ENCODE measurements around the gene RBFOX1. TPM values are rescaled to one million over a fixed set of nuclear protein-coding genes. Genes with fewer than 3 reads are reported as not detected.

RBFOX1 gene
- total RNA-seq, 1 experiment from 2014 or later, result not detected

DNA sequence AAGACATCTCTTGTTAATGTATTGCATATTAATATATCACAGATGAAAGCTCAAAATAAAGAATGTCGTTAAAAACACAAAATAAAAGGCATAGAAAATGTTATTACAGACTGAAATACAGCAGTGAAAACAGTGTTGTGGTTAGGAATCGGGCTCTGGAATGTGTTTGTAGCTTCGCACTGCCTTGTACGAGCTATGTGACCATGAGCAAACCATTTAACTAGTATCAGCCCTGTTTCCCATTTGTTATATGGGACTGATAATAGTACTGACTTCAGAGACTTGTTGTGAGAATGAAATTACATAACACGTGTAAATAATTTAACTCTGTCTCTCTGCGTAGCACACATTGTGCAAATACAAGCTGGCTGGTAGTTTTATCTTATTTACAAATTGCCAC is 648 bp upstream of the RBFOX1 start:
- H3K9me3 ChIP-seq (ENCODE audit: low read length), result no peaks in the 10 kb centered on the region
- no peak overlapping the region for H3K9ac ChIP-seq (ENCODE audit: low read length)
- H3K9me2 ChIP-seq (replicated peaks; ENCODE audit: low read length), result no peaks in the 10 kb centered on the region
- H3F3A ChIP-seq (ENCODE audit: low read length, unreplicated experiment), result no peaks in the 10 kb centered on the region
- CTCF ChIA-PET, result no interaction called here
- no peak overlapping the region for H3K27ac ChIP-seq (ENCODE audit: low read length)
- no peak overlapping the region for H3K4me3 ChIP-seq (ENCODE audit: low read length)
- BruUV-seq (replicated peaks), result no TSS peak
- H3K36me3 ChIP-seq (ENCODE audit: low read depth, low read length), result no peaks in the 10 kb centered on the region
- POLR2A ChIA-PET (ENCODE audit: unreplicated experiment), result no interaction called here
- TF ChIP-seq, protein P1, sequence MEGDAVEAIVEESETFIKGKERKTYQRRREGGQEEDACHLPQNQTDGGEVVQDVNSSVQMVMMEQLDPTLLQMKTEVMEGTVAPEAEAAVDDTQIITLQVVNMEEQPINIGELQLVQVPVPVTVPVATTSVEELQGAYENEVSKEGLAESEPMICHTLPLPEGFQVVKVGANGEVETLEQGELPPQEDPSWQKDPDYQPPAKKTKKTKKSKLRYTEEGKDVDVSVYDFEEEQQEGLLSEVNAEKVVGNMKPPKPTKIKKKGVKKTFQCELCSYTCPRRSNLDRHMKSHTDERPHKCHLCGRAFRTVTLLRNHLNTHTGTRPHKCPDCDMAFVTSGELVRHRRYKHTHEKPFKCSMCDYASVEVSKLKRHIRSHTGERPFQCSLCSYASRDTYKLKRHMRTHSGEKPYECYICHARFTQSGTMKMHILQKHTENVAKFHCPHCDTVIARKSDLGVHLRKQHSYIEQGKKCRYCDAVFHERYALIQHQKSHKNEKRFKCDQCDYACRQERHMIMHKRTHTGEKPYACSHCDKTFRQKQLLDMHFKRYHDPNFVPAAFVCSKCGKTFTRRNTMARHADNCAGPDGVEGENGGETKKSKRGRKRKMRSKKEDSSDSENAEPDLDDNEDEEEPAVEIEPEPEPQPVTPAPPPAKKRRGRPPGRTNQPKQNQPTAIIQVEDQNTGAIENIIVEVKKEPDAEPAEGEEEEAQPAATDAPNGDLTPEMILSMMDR (conservative IDR thresholded peaks at IDR 0.05; ENCODE audit: low read depth, low read length), result no peak
- TF ChIP-seq EZH2phosphoT487 (IDR thresholded peaks at IDR 0.05; ENCODE audit: borderline replicate concordance, low read length), result no peak
- TF ChIP-seq EZH2 (IDR thresholded peaks at IDR 0.05; ENCODE audit: low read length, unreplicated experiment), result no peak
- intact Hi-C loops (cut with micrococcal nuclease), result no loop called here
- H2AFZ ChIP-seq (ENCODE audit: low read length), result no peak overlapping the region
- DNase-seq, result no peak
- no peaks in the 10 kb centered on the region for H3K4me1 ChIP-seq (ENCODE audit: insufficient read depth, low read length)
- no peak for ATAC-seq
- H4K20me1 ChIP-seq (ENCODE audit: low read length), result no peaks in the 10 kb centered on the region
- H3K27me3 ChIP-seq (ENCODE audit: low read length), result no peaks in the 10 kb centered on the region
- H3K4me2 ChIP-seq (ENCODE audit: low read length), result no peak overlapping the region
- H3K79me2 ChIP-seq (ENCODE audit: low read length), result no peaks in the 10 kb centered on the region

DNA sequence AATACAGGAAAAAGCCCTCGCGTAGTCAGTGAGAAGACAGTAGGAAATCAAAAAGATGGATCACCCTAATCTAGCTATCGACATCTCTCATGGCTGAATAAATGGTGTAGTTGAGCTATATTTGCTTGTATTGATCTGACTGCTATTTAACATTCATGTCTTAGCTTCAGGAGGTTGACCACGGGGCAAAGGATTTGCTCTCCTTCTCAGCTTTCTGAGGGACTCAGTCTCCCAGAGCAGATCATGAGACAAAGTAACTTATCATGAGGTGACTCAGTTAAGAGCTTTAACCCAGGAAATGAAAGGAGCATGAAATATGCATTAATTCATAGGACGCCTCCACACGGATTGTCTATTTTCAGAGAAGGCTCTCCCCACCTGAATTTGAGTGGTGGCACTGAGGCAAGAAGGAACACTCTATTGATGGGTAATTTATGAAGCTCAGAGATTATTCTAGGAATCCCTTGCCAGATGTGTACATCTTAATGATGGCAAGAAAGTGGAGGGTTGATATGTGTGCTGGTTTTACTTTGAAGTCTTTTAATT is 608 bp downstream of the RBFOX1 start:
- no peak for TF ChIP-seq EZH2phosphoT487 (IDR thresholded peaks at IDR 0.05; ENCODE audit: borderline replicate concordance, low read length)
- TF ChIP-seq EZH2 (IDR thresholded peaks at IDR 0.05; ENCODE audit: low read length, unreplicated experiment), result no peak
- TF ChIP-seq, protein P1 (conservative IDR thresholded peaks at IDR 0.05; ENCODE audit: low read depth, low read length), result no peak
- intact Hi-C loops (cut with micrococcal nuclease), result no loop called here
- Histone ChIP-seq H2AFZ (ENCODE audit: low read length) (no peak overlapping the region), H3K36me3 (ENCODE audit: low read depth, low read length) (no peaks in the 10 kb centered on the region), H4K20me1 (ENCODE audit: low read length) (no peaks in the 10 kb centered on the region), H3K27ac (ENCODE audit: low read length) (no peak overlapping the region), H3K4me2 (ENCODE audit: low read length) (no peak overlapping the region), H3K9ac (ENCODE audit: low read length) (no peak overlapping the region), H3K4me3 (ENCODE audit: low read length) (no peak overlapping the region), H3K9me3 (ENCODE audit: low read length) (no peaks in the 10 kb centered on the region), H3K27me3 (ENCODE audit: low read length) (no peaks in the 10 kb centered on the region), H3K9me2 (replicated peaks; ENCODE audit: low read length) (no peaks in the 10 kb centered on the region), H3F3A (ENCODE audit: low read length, unreplicated experiment) (no peaks in the 10 kb centered on the region), H3K79me2 (ENCODE audit: low read length) (no peaks in the 10 kb centered on the region), H3K4me1 (ENCODE audit: insufficient read depth, low read length) (no peaks in the 10 kb centered on the region)
- DNase-seq (no peak), ATAC-seq (no peak)
- POLR2A ChIA-PET (ENCODE audit: unreplicated experiment), result no interaction called here
- CTCF ChIA-PET, result no interaction called here
- BruUV-seq (replicated peaks), result no TSS peak

DNA sequence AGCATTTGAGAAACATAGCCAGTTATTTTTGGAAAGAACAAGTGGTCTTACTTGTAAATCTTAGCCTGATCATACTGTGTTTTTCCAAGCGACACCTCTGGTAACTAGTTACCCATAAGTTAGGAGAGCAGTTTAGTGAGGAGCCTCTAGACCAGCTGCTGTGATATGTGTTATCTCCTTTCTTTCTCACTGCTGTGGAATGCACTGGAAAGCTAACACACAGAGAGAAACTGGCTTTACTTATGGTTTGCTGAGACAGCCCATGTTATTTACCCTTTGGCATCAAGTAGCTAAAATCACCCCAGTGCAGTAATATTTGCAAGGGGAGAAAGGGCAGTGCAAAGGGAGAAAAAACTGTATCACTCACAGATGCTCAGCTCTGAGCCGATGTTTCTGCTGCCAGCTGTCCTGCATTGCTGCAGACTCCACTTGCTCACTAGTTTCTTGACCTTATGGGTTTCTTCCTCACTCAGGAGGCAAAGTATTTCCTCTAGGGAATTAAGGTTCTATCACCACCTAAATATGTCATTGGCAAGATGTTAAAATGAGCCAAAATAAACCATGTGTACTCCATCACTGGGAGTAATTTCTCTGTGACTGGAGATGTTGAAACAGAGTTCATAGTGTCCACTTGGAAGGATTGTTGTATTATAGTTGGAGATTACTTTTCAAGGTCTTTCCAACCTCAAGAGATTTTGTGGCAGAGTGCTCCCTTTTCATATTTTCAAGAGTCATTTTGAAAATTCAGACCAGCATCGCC is 2.3 kb downstream of the RBFOX1 start:
- Histone ChIP-seq H3K9me3 (ENCODE audit: low read length) (no peaks in the 10 kb centered on the region), H3K27me3 (ENCODE audit: low read length) (no peaks in the 10 kb centered on the region)

More for the DNA sequence above, 2.3 kb downstream of the RBFOX1 start:
- ChIA-PET POLR2A (ENCODE audit: unreplicated experiment) (no interaction called here), CTCF (no interaction called here)
- no peaks in the 10 kb centered on the region for H3K36me3 ChIP-seq (ENCODE audit: low read depth, low read length)
- no TSS peak for BruUV-seq (replicated peaks)
- H3K9me2 ChIP-seq (replicated peaks; ENCODE audit: low read length), result no peaks in the 10 kb centered on the region
- no peak overlapping the region for H2AFZ ChIP-seq (ENCODE audit: low read length)
- intact Hi-C loops (cut with micrococcal nuclease), result no loop called here
- H3K9ac ChIP-seq (ENCODE audit: low read length), result no peak overlapping the region
- no peaks in the 10 kb centered on the region for H3F3A ChIP-seq (ENCODE audit: low read length, unreplicated experiment)
- H3K27ac ChIP-seq (ENCODE audit: low read length), result no peak overlapping the region
- no peaks in the 10 kb centered on the region for H3K79me2 ChIP-seq (ENCODE audit: low read length)
- DNase-seq, result no peak
- no peaks in the 10 kb centered on the region for H4K20me1 ChIP-seq (ENCODE audit: low read length)
- no peaks in the 10 kb centered on the region for H3K4me1 ChIP-seq (ENCODE audit: insufficient read depth, low read length)
- no peak overlapping the region for H3K4me3 ChIP-seq (ENCODE audit: low read length)
- H3K4me2 ChIP-seq (ENCODE audit: low read length), result no peak overlapping the region
- ATAC-seq, result no peak
- no peak for TF ChIP-seq EZH2phosphoT487 (IDR thresholded peaks at IDR 0.05; ENCODE audit: borderline replicate concordance, low read length)

Measured in PC-3 (cell line).